K562 (cell line): ENCODE results near the gene DARS1. TPM values are rescaled to one million over a fixed set of nuclear protein-coding genes. Genes with fewer than 3 reads are reported as not detected.

Experiments
- ATAC-seq: fragments of 200-7000 bp; cut with Tn5 transposase; 3 replicates; pipeline ENCODE4 v1.9.1; 2020; ENCODE audit warnings: moderate library complexity
- BruUV-seq: library from RNA; stranded (reverse); fragments of 400-500 nt; replicated peaks from 2 replicates; lab custom pipeline; 2021; lab: Mats Ljungman, UMichigan
- CTCF ChIA-PET: fragments of 300-600 bp; formaldehyde crosslinking; extraction: SDS; loops from one replicate; lab custom pipeline; 2021; ENCODE audit warnings: low intra/inter-chr PET ratio; lab: Yijun Ruan, JAX
- POLR2A ChIA-PET: fragments of 300-600, 350-650 bp; sonication (Branson Sonifier 250); formaldehyde crosslinking; extraction: SDS; loops from one replicate; lab custom pipeline; 2021; ENCODE audit warnings: antibody characterized with exemption, inconsistent platforms; lab: Yijun Ruan, JAX
- DNase-seq, 4 experiments: peaks; one replicate each; pipeline versions ENCODE4 v3.0.0 to v3.0.0-alpha.2; 2011 to 2018; ENCODE audit warnings: low spot score in 3 of 4, mixed read lengths in 3 of 4; ENCODE audit errors: extremely low read depth in 1 of 4
- FAIRE-seq: peaks from 2 replicates; lab custom pipeline; 2011; peaks lifted over from hg19 to GRCh38; lab: Jason Lieb, UNC
- H2AFZ ChIP-seq: 2 replicates; pipeline ENCODE4 v1.6.0; 2011; ENCODE audit warnings: low read depth, low read length, control low read depth, inconsistent platforms
- H3K27ac ChIP-seq: fragments of 200-600 bp; 3 replicates; pipeline ENCODE4 v1.8.0; 2011; ENCODE audit warnings: low read depth, mild to moderate bottlenecking, control low read depth, inconsistent platforms, low read length, moderate library complexity, mixed read lengths; ENCODE audit errors: extremely low read depth
- H3K27me3 ChIP-seq, 2 experiments: fragments of 300-600 bp in 1 of 2; 2 replicates in 1 of 2; 3 replicates in 1 of 2; pipeline versions ENCODE4 v1.6.0 to v1.8.0; 2011; ENCODE audit warnings: inconsistent platforms in 2 of 2, low read length in 2 of 2, mild to moderate bottlenecking in 1 of 2, mixed read lengths in 1 of 2, moderate library complexity in 1 of 2; ENCODE audit not compliant: control insufficient read depth in 2 of 2, insufficient read depth in 2 of 2
- H3K36me3 ChIP-seq: fragments of 300-600 bp; 3 replicates; pipeline ENCODE4 v1.8.0; 2011; ENCODE audit warnings: mild to moderate bottlenecking, low read length, inconsistent platforms; ENCODE audit not compliant: control insufficient read depth, insufficient read depth
- H3K4me1 ChIP-seq, 2 experiments: fragments of 200-600 bp in 1 of 2; replicated peaks in 1 of 2; 2 replicates in 1 of 2; 3 replicates in 1 of 2; pipeline versions ENCODE4 v1.5.1 to v1.8.0; 2011; ENCODE audit warnings: inconsistent platforms in 2 of 2, low read length in 2 of 2, mild to moderate bottlenecking in 1 of 2, mixed read lengths in 1 of 2, moderate library complexity in 1 of 2; ENCODE audit not compliant: control insufficient read depth in 2 of 2, insufficient read depth in 2 of 2
- H3K4me2 ChIP-seq: 2 replicates; pipeline ENCODE4 v1.6.1; 2011; ENCODE audit warnings: low read length, control low read depth, inconsistent platforms, mixed read lengths; ENCODE audit not compliant: insufficient read depth
- H3K4me3 ChIP-seq: fragments of 200-600 bp; sonication (generic), shearing (Covaris generic); 2 replicates; pipeline ENCODE4 v1.5.1; 2016; ENCODE audit warnings: control low read depth, inconsistent platforms
- H3K79me2 ChIP-seq: fragments of 200-600 bp; 3 replicates; pipeline ENCODE4 v1.8.0; 2011; ENCODE audit warnings: low read length, inconsistent platforms; ENCODE audit not compliant: control insufficient read depth, insufficient read depth
- H3K9ac ChIP-seq, 2 experiments: 2 replicates each; pipeline versions ENCODE4 v1.6.0 to v1.6.1; 2011; ENCODE audit warnings: low read depth in 2 of 2, low read length in 2 of 2, control low read depth in 1 of 2, inconsistent platforms in 1 of 2, mild to moderate bottlenecking in 1 of 2, mixed read lengths in 1 of 2; ENCODE audit not compliant: insufficient read depth in 1 of 2
- H3K9me1 ChIP-seq: one replicate; pipeline ENCODE4 v1.6.0; 2011; ENCODE audit warnings: inconsistent platforms, mild to moderate bottlenecking, low read length, moderate library complexity; ENCODE audit not compliant: control insufficient read depth, insufficient read depth
- H3K9me3 ChIP-seq: replicated peaks from 2 replicates; pipeline ENCODE4 v1.5.1; 2011; ENCODE audit warnings: low read depth, low read length, inconsistent platforms; ENCODE audit not compliant: control insufficient read depth, insufficient read depth
- H4K20me1 ChIP-seq: replicated peaks from 2 replicates; pipeline ENCODE4 v1.6.1; 2011; ENCODE audit warnings: low read length, inconsistent platforms, mixed read lengths; ENCODE audit not compliant: control insufficient read depth, insufficient read depth
- GATA2 ChIP-seq: sonication (generic); formaldehyde crosslinking; IDR thresholded peaks from 2 replicates; pipeline ENCODE4 v1.4.0; 2020; ENCODE audit warnings: mild to moderate bottlenecking, missing genetic modification reagents
- NCOA1 ChIP-seq: fragments of 450-650 bp; IDR thresholded peaks from 2 replicates; pipeline ENCODE4 v1.6.1; 2016; ENCODE audit warnings: low read depth
- PKNOX1 ChIP-seq: fragments of 450-650 bp; IDR thresholded peaks from 2 replicates; pipeline ENCODE4 v1.6.1; 2016
- RUNX1 ChIP-seq: sonication (generic); IDR thresholded peaks from 2 replicates; pipeline ENCODE4 v1.6.1; 2016; ENCODE audit warnings: antibody characterized with exemption, low read depth
- SMAD4 ChIP-seq: fragments of 250-450 bp; sonication (Bioruptor Pico); conservative IDR thresholded peaks from 2 replicates; pipeline ENCODE4 v1.8.0; 2021; ENCODE audit warnings: inconsistent platforms, mild to moderate bottlenecking, moderate library complexity
- ZNF175 ChIP-seq: fragments of 200-800 bp; sonication (Bioruptor generic); IDR thresholded peaks from 2 replicates; pipeline ENCODE4 v1.6.1; 2016; ENCODE audit warnings: low read depth, mild to moderate bottlenecking, missing genetic modification characterization, missing compliant biosample characterization
- ZNF217 ChIP-seq: sonication (generic); formaldehyde crosslinking; IDR thresholded peaks from 2 replicates; pipeline ENCODE4 v1.8.0; 2022; ENCODE audit warnings: mild to moderate bottlenecking, missing genetic modification reagents
- ZNF778 ChIP-seq: fragments of 450-650 bp; formaldehyde crosslinking; IDR thresholded peaks from 2 replicates; pipeline ENCODE4 v1.4.0; 2020; ENCODE audit warnings: mild to moderate bottlenecking, moderate library complexity
- WGBS: fragments of 100-300 bp; shearing (Covaris generic); methylation state at CpG from one replicate; pipeline ENCODE4 v1.1.6; 2016; ENCODE audit warnings: low coverage, mixed read lengths; ENCODE audit not compliant: insufficient coverage; ENCODE audit errors: missing lambda C conversion rate; 5-methylcytosine and 5-hydroxymethylcytosine counted together
- in situ Hi-C: fragments of 300-500 bp; cut with MboI; formaldehyde crosslinking; loops from 4 replicates; pipeline ENCODE4 v1.15.0; 2018; ENCODE audit warnings: inconsistent platforms, mixed read lengths
- intact Hi-C: fragments of 100-400 bp; cut with micrococcal nuclease; formaldehyde crosslinking; loops from 2 replicates; pipeline ENCODE4 v1.14.2; 2022
- polyA plus RNA-seq, 8 experiments: library from polyadenylated mRNA; depleted of rRNA in 4 of 8; stranded (reverse) in 5 of 8; unstranded in 3 of 8; fragments of >200 nt; fragmentation: Nextera tagmentation in 2 of 8; fragmentation: Illumina TruSeq in 1 of 8; extraction: Ambion mirVana in 2 of 8; extraction: Trizol in 1 of 8; gene quantifications; 2 replicates each; pipeline versions ENCODE4 v1.2.1 to v1.2.3, GENCODE V29; 2011 to 2014; ENCODE audit warnings: inconsistent platforms in 1 of 8, missing spikeins in 1 of 8
- total RNA-seq, 7 experiments: library from RNA; depleted of rRNA in 6 of 7; stranded (reverse); fragments of >200 nt in 6 of 7; fragmentation: Illumina TruSeq in 2 of 7; extraction: Trizol in 2 of 7; gene quantifications; 2 replicates each; pipeline versions ENCODE4 v1.2.1 to v1.2.3, GENCODE V29; 2011 to 2021; ENCODE audit warnings: low replicate concordance in 1 of 7

Gene DARS1
- total and polyA plus RNA-seq, 9 of the 15 experiments (the other 6 are each of a cell fraction or from before 2014, with no cell fraction given): 91.5 to 239 (median 98.0) TPM

- DNase-seq (no peak), FAIRE-seq (no peak), ATAC-seq (0 out of 3 replicates have a peak, but pooled peaks have one; percentile 25)
- Histone ChIP-seq H3K4me3 (no peak overlapping the region), H3K4me2 (no peak overlapping the region), H3K4me1 (no peaks in the 10 kb centered on the region; a peak in 1 of 5 replicates), H4K20me1 (no peaks in the 10 kb centered on the region; the same call in 1 of the 2 replicates), H3K9me3 (no peaks in the 10 kb centered on the region), H3K79me2 (peaks cover 62% of the 10 kb centered on the region), H2AFZ (no peak overlapping the region), H3K9ac (no peak overlapping the region), H3K27ac (no peak overlapping the region), H3K9me1 (no peaks in the 10 kb centered on the region), H3K36me3 (peaks cover 84% of the 10 kb centered on the region), H3K27me3 (no peaks in the 10 kb centered on the region)
- CTCF ChIA-PET: no interaction called here
- in situ Hi-C loops: no loop called here
- 97% methylated on average over 2 of the region's 2 CpGs for WGBS
- no TSS peak for BruUV-seq
- peak; percentile 75 for TF ChIP-seq PKNOX1
- TF ChIP-seq ZNF217 (CRISPR knock-in tag): no peak
- intact Hi-C loops: no loop called here
- POLR2A ChIA-PET: interaction anchor here (0.6 kb wide), 1 partner anchor 726 kb away, joined by 3 read pairs; no protein-coding TSS in a partner anchor
Observed at GRCh38 chr2:135975702-135976101, 9.7 kb downstream of the DARS1 start.

- CTCF ChIA-PET: no interaction called here
- ATAC-seq (no peak), FAIRE-seq (no peak), DNase-seq (no peak)
- Histone ChIP-seq H2AFZ (no peak overlapping the region), H3K27me3 (no peaks in the 10 kb centered on the region), H3K79me2 (peaks cover 61% of the 10 kb centered on the region), H3K4me1 (no peaks in the 10 kb centered on the region), H3K9ac (no peak overlapping the region), H4K20me1 (no peaks in the 10 kb centered on the region; the same call in 1 of the 2 replicates), H3K9me1 (no peaks in the 10 kb centered on the region), H3K9me3 (no peaks in the 10 kb centered on the region), H3K4me3 (no peak overlapping the region), H3K4me2 (no peak overlapping the region), H3K27ac (no peak overlapping the region), H3K36me3 (peaks cover 77% of the 10 kb centered on the region)
- intact Hi-C loops: no loop called here
- POLR2A ChIA-PET: interaction anchor here (0.9 kb wide), 1 partner anchor 102 kb away, joined by 3 read pairs; no protein-coding TSS in a partner anchor
- 96% methylated on average over 5 of the region's 5 CpGs for WGBS
- TF ChIP-seq ZNF778 (CRISPR knock-in tag) (no peak), SMAD4 (CRISPR knock-in tag) (no peak), RUNX1 (no peak), GATA2 (CRISPR knock-in tag) (no peak), NCOA1 (no peak), ZNF175 (CRISPR knock-in tag) (no peak)
- in situ Hi-C loops: no loop called here
- BruUV-seq: no TSS peak
Observed at GRCh38 chr2:135974036-135974435, 11.4 kb downstream of the DARS1 start.
